ENCODE measurements around the gene ZFP90. TPM values are rescaled to one million over a fixed set of nuclear protein-coding genes. Genes with fewer than 3 reads are reported as not detected.
"Not testable (repeated sequence)": the region's sequence is repeated elsewhere in the genome, so short reads cannot be mapped to it uniquely, and the experiment has no call there.

Gene ZFP90
- total RNA-seq, 2 experiments from 2014 or later = 35.2 to 36.5 TPM

DNA sequence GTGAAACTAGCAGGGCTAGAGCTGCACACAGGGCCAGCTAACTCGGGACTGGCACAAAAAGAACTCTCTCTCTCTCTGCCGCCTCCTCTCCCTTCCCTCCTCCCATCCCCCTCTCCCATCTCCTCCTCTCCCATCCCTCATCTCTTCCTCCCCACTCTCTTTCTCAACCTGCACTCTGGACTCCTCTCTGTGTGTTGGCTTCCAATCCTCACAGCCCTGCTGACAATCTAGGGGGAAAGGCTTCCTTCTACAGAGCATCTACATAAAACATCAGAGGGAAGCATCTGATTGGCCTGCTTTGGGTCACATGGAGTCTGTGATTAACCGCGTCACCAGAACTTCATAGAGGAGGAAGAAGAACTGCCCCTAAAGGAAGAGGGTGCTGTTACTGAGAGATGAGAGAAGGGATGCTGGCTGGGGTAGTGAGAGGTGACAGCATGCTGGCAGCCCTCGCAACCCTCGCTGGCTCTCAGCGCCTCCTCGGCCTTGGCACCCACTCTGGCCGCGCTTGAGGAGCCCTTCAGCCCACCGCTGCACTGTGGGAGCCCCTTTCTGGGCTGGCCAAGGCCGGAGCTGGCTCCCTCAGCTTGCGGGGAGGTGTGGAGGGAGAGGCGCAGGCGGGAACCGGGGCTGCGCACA lies 12.8 kb upstream of the ZFP90 start:
- no peaks in the 10 kb centered on the region for H3K27me3 Mint-ChIP-seq
- H3K9me3 Mint-ChIP-seq = no peaks in the 10 kb centered on the region
- H3K27ac Mint-ChIP-seq = no peak overlapping the region
- no peak for DNase-seq
- peaks cover 24% of the 10 kb centered on the region for H3K4me1 Mint-ChIP-seq
- no peak overlapping the region for H3K4me3 Mint-ChIP-seq
- POLR2A ChIA-PET = no interaction called here
- peaks cover 2% of the 10 kb centered on the region for H3K36me3 Mint-ChIP-seq (ENCODE audit: low read depth)
- CTCF ChIA-PET = interaction anchor here (1.0 kb wide), 1 partner anchor 274 kb away, joined by 5 read pairs; no protein-coding TSS in a partner anchor

DNA sequence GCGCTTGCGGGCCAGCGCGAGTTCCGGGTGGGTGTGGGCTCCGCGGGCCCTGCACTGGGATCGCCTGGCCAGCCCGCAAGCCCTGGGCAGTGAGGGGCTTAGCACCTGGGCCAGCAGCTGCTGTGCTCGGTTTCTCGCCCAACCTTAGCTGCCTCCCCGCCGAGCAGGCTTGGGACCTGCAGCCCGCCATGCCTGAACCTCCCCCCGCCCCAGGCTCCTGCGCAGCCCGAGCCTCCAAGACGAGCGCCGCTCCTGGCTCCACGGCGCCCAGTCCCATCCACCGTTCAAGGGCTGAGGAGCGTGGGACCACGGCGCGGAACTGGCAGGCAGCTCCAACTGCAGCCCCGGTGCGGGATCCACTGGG lies 12.3 kb upstream of the ZFP90 start:
- CTCF ChIA-PET = interaction anchor here (1.0 to 4.2 kb wide), 5 partner anchors 12 to 320 kb away, joined by 3 to 52 read pairs (median 3); no protein-coding TSS in a partner anchor
- H3K4me3 Mint-ChIP-seq = no peak overlapping the region
- no peak for DNase-seq
- peaks cover 2% of the 10 kb centered on the region for H3K36me3 Mint-ChIP-seq (ENCODE audit: low read depth)
- POLR2A ChIA-PET = no interaction called here
- no peak overlapping the region for H3K27ac Mint-ChIP-seq
- no peaks in the 10 kb centered on the region for H3K27me3 Mint-ChIP-seq
- no peaks in the 10 kb centered on the region for H3K9me3 Mint-ChIP-seq
- H3K4me1 Mint-ChIP-seq = peaks cover 25% of the 10 kb centered on the region

DNA sequence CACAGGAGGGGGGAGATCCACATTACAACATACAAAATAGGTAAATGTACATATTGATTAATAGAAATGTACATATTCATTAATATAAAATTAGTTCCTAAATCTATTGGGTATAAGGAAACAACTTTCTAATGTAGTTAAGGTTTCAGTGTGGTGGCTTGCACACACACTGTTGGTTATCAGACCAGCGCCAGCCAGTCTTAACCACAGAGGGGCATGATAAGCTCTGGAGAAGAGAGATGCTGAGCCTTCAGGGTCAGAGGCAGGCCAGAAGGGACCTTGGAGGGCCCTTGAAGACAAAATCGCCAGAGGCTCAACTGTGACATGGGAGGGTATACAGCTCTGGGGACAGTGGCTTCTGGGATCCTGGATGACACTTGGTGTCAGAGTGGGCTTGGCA lies 10.9 kb upstream of the ZFP90 start:
- POLR2A ChIA-PET = interaction anchor here (1.4 kb wide), 1 partner anchor 11 kb away, joined by 6 read pairs; the partner anchor contains the start of gene ZFP90
- peaks cover 25% of the 10 kb centered on the region for H3K4me1 Mint-ChIP-seq
- H3K36me3 Mint-ChIP-seq (ENCODE audit: low read depth) = peaks cover 9% of the 10 kb centered on the region
- no peak overlapping the region for H3K27ac Mint-ChIP-seq
- peaks cover 8% of the 10 kb centered on the region for H3K9me3 Mint-ChIP-seq
- no peak for DNase-seq
- H3K4me3 Mint-ChIP-seq = no peak overlapping the region
- CTCF ChIA-PET = interaction anchor here (0.8 to 4.2 kb wide), 13 partner anchors 7 to 605 kb away, joined by 3 to 52 read pairs (median 5); partner anchors contain the start of gene TANGO6
- H3K27me3 Mint-ChIP-seq = no peaks in the 10 kb centered on the region

DNA sequence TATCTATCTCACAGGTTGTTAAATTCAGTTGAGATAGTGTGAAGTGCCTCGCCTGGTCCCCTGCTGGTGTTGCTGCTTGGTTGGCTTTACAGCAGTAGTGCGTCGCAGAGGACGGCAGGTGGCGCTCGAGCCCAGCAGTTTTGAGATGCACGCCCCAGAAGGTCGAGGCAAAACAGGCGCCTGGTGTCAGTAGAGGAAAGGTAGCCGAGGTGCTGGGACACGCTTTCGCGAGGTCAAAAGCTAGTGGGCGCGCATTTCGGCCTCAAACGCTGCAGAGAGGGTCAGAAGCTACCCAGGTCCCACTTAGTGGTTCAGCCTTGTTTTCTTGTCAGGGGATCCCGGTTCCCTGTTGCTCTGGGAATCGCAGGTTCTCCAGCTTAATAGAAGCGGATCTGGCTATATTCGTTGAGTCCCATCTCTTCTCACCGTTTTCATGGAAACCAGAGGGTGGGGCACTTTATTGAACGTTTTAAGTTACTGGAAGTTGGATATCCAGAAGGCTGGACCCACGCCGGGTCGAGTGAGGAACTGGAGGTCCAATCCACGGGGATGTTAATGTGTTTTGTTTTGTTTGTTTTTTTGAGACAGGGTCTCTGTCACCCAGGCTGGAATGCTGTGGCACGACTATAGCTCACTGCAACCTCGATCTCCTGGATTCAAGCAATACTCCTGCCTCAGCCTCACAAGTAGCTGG lies 10.3 kb upstream of the ZFP90 start:
- no peak overlapping the region for H3K27ac Mint-ChIP-seq
- DNase-seq = peak; percentile 91
- H3K36me3 Mint-ChIP-seq (ENCODE audit: low read depth) = peaks cover 15% of the 10 kb centered on the region
- peak overlapping the region; percentile 61 for H3K4me3 Mint-ChIP-seq
- CTCF ChIA-PET = interaction anchor here (0.5 to 4.2 kb wide), 17 partner anchors 8 to 605 kb away, joined by 3 to 52 read pairs (median 4); partner anchors contain the start of gene TANGO6
- H3K9me3 Mint-ChIP-seq = peaks cover 14% of the 10 kb centered on the region
- POLR2A ChIA-PET = interaction anchor here (1.4 to 1.9 kb wide), 3 partner anchors 10 to 604 kb away, joined by 5 to 20 read pairs (median 6); partner anchors contain the start of genes CHTF8, UTP4 and ZFP90
- H3K4me1 Mint-ChIP-seq = peaks cover 25% of the 10 kb centered on the region
- H3K27me3 Mint-ChIP-seq = no peaks in the 10 kb centered on the region

DNA sequence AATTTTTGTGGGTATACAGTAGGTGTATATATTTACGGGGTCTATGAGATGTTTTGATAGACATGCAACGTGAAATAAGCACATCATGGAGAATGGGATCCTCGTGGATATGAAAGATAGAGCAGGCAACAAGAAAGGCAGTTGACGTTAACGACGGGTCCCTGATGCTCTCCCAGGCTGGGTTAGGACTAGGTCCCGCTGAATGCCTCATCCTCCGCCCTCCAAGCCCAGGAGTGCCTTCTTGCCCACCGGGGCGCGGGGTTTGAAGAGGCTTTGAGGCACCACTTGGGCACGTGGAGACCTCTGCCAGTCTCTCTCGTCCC lies 9.5 kb upstream of the ZFP90 start:
- peaks cover 16% of the 10 kb centered on the region for H3K9me3 Mint-ChIP-seq
- DNase-seq = no peak
- H3K27me3 Mint-ChIP-seq = no peaks in the 10 kb centered on the region
- peaks cover 25% of the 10 kb centered on the region for H3K4me1 Mint-ChIP-seq
- ChIA-PET POLR2A (interaction anchor here (0.7 to 2.0 kb wide), 5 partner anchors 9 to 603 kb away, joined by 3 to 20 read pairs (median 5); partner anchors contain the start of genes CHTF8, UTP4 and ZFP90), CTCF (interaction anchor here (0.5 to 4.2 kb wide), 13 partner anchors 8 to 1659 kb away, joined by 3 to 52 read pairs (median 4); partner anchors contain the start of genes SLC7A6 and ZFP90)
- H3K36me3 Mint-ChIP-seq (ENCODE audit: low read depth) = peaks cover 17% of the 10 kb centered on the region
- H3K27ac Mint-ChIP-seq = peak overlapping the region; percentile 18
- H3K4me3 Mint-ChIP-seq = peak overlapping the region; percentile 79

DNA sequence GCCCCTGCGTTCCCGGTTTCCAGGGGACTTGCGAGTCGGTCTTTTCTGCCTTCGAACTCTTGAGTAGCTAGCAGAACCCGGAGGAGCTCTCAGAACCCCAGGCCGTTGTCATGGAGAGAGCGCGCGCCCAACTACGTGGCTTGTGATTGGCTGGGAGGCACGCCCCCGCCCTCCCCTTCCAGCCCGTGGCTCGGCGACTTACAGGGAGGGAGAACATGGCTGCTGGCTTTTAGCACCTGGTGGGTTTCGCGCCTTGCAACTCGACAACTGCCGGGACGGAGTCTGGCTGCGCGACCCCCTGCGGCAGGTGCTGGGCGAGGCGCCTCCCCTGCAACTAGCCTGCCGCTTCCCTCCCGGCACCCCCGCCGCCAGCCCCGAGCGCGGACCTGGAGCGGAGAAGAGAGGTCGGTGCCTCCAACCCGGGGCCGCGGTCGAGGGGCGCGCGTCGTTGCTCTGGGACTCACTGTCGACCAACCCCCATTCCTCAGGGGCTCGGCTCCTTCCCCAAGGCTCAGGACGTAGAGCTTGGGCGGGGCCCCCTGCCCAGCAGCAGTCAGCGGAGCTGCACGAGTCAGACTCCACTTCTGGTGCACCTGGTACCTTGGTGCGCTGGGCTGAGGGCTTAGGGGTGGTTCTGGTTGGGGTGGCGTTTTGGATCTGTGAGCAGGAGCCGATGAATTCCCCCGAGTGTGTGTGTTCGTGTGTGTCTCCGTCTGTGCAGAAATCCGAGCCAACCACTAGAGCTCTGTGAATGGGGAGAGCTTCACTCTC lies 9.0 kb upstream of the ZFP90 start:
- peaks cover 16% of the 10 kb centered on the region for H3K9me3 Mint-ChIP-seq
- POLR2A ChIA-PET = interaction anchor here (0.7 to 2.0 kb wide), 5 partner anchors 9 to 602 kb away, joined by 3 to 20 read pairs (median 5); partner anchors contain the start of genes CHTF8, UTP4 and ZFP90
- peak overlapping the region; percentile 18 for H3K27ac Mint-ChIP-seq

DNA sequence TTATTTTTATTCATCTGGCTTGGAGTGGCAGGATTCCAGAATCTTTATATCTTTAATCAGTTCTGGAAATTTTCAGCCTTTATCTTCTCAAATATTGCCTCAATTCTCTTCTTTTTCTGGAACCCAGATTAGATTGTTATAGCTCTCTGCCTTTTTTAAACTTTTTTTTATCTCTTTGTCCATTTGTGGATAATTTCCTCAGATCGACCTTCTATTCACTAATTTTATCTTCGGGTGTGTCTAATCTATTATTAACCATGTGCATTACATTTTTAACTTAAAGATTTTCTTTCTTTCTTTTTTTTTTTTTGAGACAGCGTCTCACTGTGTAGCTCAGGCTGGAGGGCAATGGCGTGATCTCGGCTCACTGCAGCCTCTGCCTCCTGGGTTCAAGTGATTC lies 5.2 kb upstream of the ZFP90 start:
- H3K27ac Mint-ChIP-seq = no peak overlapping the region
- ChIA-PET CTCF (interaction anchor here (0.7 kb wide), 1 partner anchor 269 kb away, joined by 3 read pairs; no protein-coding TSS in a partner anchor), POLR2A (no interaction called here)
- DNase-seq = no peak
- H3K27me3 Mint-ChIP-seq = no peaks in the 10 kb centered on the region
- peaks cover 28% of the 10 kb centered on the region for H3K4me1 Mint-ChIP-seq
- peaks cover 34% of the 10 kb centered on the region for H3K36me3 Mint-ChIP-seq (ENCODE audit: low read depth)
- H3K9me3 Mint-ChIP-seq = peaks cover 18% of the 10 kb centered on the region
- H3K4me3 Mint-ChIP-seq = no peak overlapping the region

More for the DNA sequence above, 9.0 kb upstream of the ZFP90 start:
- H3K4me1 Mint-ChIP-seq = peaks cover 25% of the 10 kb centered on the region
- H3K36me3 Mint-ChIP-seq (ENCODE audit: low read depth) = peaks cover 20% of the 10 kb centered on the region
- no peaks in the 10 kb centered on the region for H3K27me3 Mint-ChIP-seq
- peak overlapping the region; percentile 79 for H3K4me3 Mint-ChIP-seq
- peak; percentile 91 for DNase-seq
- CTCF ChIA-PET = interaction anchor here (0.6 to 4.2 kb wide), 12 partner anchors 9 to 1659 kb away, joined by 3 to 52 read pairs (median 4); partner anchors contain the start of genes SLC7A6 and ZFP90

DNA sequence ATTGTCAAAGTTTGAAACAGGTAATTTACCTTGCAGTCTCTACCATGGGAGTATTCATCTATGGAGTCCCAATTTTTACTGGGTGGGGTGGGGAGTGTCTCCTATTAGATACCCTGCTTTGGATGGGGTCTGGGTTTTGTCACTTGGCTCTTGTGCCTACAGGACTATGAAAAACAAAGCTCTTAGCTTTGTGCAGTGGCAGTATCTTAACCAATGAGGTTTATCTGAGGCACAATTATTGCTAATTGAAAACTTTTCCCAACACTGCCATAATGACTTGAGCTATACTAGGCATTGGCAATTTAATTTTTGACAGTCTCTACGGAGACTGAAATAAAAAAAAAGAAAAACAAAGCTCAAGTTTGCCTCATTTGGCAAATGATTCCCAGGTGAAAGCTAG lies 3.8 kb upstream of the ZFP90 start:
- DNase-seq = no peak
- Mint-ChIP-seq H3K27ac (no peak overlapping the region), H3K4me3 (no peak overlapping the region), H3K27me3 (no peaks in the 10 kb centered on the region), H3K4me1 (peaks cover 25% of the 10 kb centered on the region), H3K36me3 (ENCODE audit: low read depth) (peaks cover 43% of the 10 kb centered on the region), H3K9me3 (peaks cover 22% of the 10 kb centered on the region)
- ChIA-PET CTCF (interaction anchor here (1.0 kb wide), 1 partner anchor 15 kb away, joined by 5 read pairs; no protein-coding TSS in a partner anchor), POLR2A (no interaction called here)

DNA sequence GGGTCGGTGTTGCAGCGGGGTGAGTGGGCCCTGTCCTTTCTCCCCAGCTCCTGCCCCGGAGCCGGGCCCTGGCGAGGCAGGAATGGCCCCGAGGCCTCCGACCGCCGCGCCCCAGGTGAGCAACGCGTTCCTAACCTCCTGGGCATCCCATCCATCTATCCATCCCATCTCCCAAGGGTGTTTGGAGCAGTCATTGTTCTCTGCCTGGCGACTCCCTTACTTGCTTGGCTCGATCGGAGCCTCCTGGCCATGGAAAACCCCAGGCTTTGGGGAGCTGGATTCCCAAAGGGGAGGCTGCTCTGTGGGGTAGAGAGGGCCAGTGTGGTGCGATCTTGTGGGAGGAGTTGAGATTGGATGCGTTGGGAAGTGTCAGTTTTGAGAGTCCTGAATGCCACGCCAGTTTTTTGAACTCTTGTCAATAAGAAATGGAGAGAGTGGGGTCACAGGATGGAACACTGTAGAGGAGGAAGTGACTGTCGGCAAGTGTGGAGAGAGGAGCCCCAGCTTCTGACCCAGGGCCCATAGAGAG lies 684 bp downstream of the ZFP90 start:
- DNase-seq = peak; percentile 33
- Mint-ChIP-seq H3K36me3 (ENCODE audit: low read depth) (peaks cover 64% of the 10 kb centered on the region), H3K4me3 (peak overlapping the region; percentile 90), H3K27me3 (no peaks in the 10 kb centered on the region), H3K9me3 (peaks cover 30% of the 10 kb centered on the region), H3K27ac (peak overlapping the region; percentile 92), H3K4me1 (peaks cover 19% of the 10 kb centered on the region)
- POLR2A ChIA-PET = interaction anchor here (0.7 to 2.3 kb wide), 11 partner anchors 10 to 130 kb away, joined by 3 to 20 read pairs (median 4); no protein-coding TSS in a partner anchor
- CTCF ChIA-PET = interaction anchor here (1.2 to 3.6 kb wide), 3 partner anchors 10 to 19 kb away, joined by 4 to 22 read pairs (median 5); no protein-coding TSS in a partner anchor

DNA sequence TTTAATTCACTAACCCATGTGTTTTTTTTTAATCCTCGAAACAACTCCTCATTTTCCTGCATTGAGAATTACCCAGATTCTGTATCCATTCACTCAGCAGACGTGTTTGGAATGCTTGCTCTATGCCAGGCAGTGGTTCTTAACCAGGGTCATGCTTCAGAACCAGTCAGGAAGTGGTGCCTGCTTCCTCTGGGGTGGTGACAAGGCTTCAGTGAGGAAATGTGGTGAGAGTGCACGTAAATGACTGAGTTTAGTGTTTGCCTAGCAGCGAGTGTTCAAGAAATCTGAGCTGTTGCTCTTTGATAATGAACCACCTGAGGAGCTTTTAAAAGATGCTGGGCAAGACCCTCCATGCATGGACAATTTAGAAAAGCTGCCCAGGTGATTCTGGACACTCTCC lies 9.9 kb downstream of the ZFP90 start:
- POLR2A ChIA-PET = interaction anchor here (1.4 kb wide), 1 partner anchor 9 kb away, joined by 8 read pairs; the partner anchor contains the start of gene ZFP90
- CTCF ChIA-PET = interaction anchor here (1.0 kb wide), 1 partner anchor 42 kb away, joined by 3 read pairs; no protein-coding TSS in a partner anchor
- DNase-seq = peak; percentile 45
- H3K4me1 Mint-ChIP-seq = peaks cover 13% of the 10 kb centered on the region
- no peaks in the 10 kb centered on the region for H3K27me3 Mint-ChIP-seq
- peak overlapping the region; percentile 21 for H3K27ac Mint-ChIP-seq
- no peak overlapping the region for H3K4me3 Mint-ChIP-seq
- H3K9me3 Mint-ChIP-seq = peaks cover 60% of the 10 kb centered on the region
- H3K36me3 Mint-ChIP-seq (ENCODE audit: low read depth) = peaks cover 88% of the 10 kb centered on the region

DNA sequence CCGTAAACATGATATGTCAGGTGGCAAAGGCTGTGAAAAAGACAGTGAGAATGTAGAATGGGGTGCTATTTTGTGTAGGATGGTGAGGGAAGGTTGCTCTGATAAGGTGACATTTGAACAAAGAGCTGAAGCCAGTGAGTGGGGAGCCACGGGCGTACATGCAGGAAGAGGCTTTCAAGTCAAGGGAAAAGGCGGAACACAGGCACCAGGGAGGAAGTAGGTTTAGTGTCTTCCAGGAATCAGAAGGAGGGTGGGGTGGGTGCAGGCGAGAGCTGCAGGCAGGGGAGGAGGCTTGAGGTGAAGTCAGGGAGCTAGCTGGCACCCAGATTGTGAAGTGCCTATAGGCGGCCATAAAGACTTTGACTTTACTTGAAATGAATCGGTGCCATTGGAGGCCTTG lies 14.1 kb downstream of the ZFP90 start:
- Mint-ChIP-seq H3K27me3 (no peaks in the 10 kb centered on the region), H3K27ac (no peak overlapping the region), H3K9me3 (peaks cover 75% of the 10 kb centered on the region), H3K4me3 (no peak overlapping the region), H3K36me3 (ENCODE audit: low read depth) (peaks cover 91% of the 10 kb centered on the region), H3K4me1 (peaks cover 11% of the 10 kb centered on the region)
- DNase-seq = no peak
- POLR2A ChIA-PET = no interaction called here
- CTCF ChIA-PET = no interaction called here

DNA sequence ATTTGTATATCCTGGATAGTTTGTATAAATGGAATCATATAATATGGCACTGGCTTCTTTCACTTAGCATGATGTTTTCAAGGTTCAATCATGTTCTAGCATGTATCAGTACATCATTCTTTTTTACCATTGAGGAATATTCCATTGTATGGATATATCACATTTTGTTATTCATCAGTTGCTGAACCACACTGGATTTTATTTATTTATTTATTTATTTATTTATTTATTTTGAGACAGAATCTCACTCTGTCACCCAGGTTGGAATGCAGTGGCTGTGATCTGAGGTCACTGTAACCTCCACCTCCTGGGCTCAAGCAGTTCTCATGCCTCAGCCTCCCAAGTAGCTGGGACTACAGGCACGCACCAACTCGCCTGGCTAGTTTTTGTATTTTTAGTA lies 21.2 kb downstream of the ZFP90 start:
- POLR2A ChIA-PET, H3K4me1 Mint-ChIP-seq, H3K27me3 Mint-ChIP-seq, DNase-seq, H3K4me3 Mint-ChIP-seq, H3K27ac Mint-ChIP-seq: not testable (repeated sequence)
- CTCF ChIA-PET = interaction anchor here (0.6 kb wide), 1 partner anchor 197 kb away, joined by 3 read pairs; no protein-coding TSS in a partner anchor
- Mint-ChIP-seq H3K9me3 (peaks cover 82% of the 10 kb centered on the region), H3K36me3 (ENCODE audit: low read depth) (peaks cover 97% of the 10 kb centered on the region)

Measured in activated CD4-positive, alpha-beta memory T cell treated with anti-CD3 and anti-CD28 coated beads, Interleukin-2, amount 10 ng/mL, durations not matched to agents 7 days and 5 days (primary cell).